Kidney capillary endothelial cell (primary cell): ENCODE measurements around the gene ORAI1.
"Not testable (repeated sequence)": the region's sequence is repeated elsewhere in the genome, so short reads cannot be mapped to it uniquely, and the experiment has no call there.

Experiments used
- DNase-seq: peaks from one replicate; pipeline ENCODE4 v3.0.0-alpha.2; 2018; ENCODE audit warnings: low spot score

Gene ORAI1

GRCh38 chr12:121649322-121649721 is 23.0 kb downstream of the ORAI1 start:
- DNase-seq, result no peak

GRCh38 chr12:121649819-121650353 is 23.6 kb downstream of the ORAI1 start:
- no peak for DNase-seq

GRCh38 chr12:121651320-121651719 is 25.0 kb downstream of the ORAI1 start:
- no peak for DNase-seq

GRCh38 chr12:121652767-121653497 is 26.6 kb downstream of the ORAI1 start:
- no peak for DNase-seq

GRCh38 chr12:121653999-121654398 is 27.7 kb downstream of the ORAI1 start:
- no peak for DNase-seq

- DNase-seq, result no peak
Measured at GRCh38 chr12:121656122-121656521, 29.8 kb downstream of the ORAI1 start.

GRCh38 chr12:121657305-121658008 is 31.1 kb downstream of the ORAI1 start:
- DNase-seq, result no peak

GRCh38 chr12:121661353-121662105 is 35.2 kb downstream of the ORAI1 start:
- not testable (repeated sequence) for DNase-seq

GRCh38 chr12:121663610-121663929 is 37.2 kb downstream of the ORAI1 start:
- DNase-seq, result no peak

GRCh38 chr12:121666829-121667228 is 40.5 kb downstream of the ORAI1 start:
- DNase-seq, result not testable (repeated sequence)

- no peak for DNase-seq
Measured at GRCh38 chr12:121668750-121669520, 42.6 kb downstream of the ORAI1 start.

GRCh38 chr12:121669521-121669900 is 43.2 kb downstream of the ORAI1 start, which contains the start of gene MORN3:
Gene MORN3 (minus strand): TSS chr12:121669654. CDS start chr12:121669483, 171 bp downstream.
- no peak for DNase-seq

GRCh38 chr12:121673013-121673511 is 46.7 kb downstream of the ORAI1 start:
- DNase-seq, result no peak

GRCh38 chr12:121676190-121676589 is 49.9 kb downstream of the ORAI1 start:
- DNase-seq, result no peak

- DNase-seq, result no peak
Measured at GRCh38 chr12:121678305-121678704, 52.0 kb downstream of the ORAI1 start.

- no peak for DNase-seq
Measured at GRCh38 chr12:121678716-121679300, 52.5 kb downstream of the ORAI1 start.

- not testable (repeated sequence) for DNase-seq
Measured at GRCh38 chr12:121679661-121680197, 53.4 kb downstream of the ORAI1 start.

- no peak for DNase-seq
Measured at GRCh38 chr12:121688966-121689365, 62.6 kb downstream of the ORAI1 start.

GRCh38 chr12:121689430-121689829 is 63.1 kb downstream of the ORAI1 start:
- no peak for DNase-seq
